Cardiac septum (tissue), 1 donor: ENCODE results near the gene NLRC3. TPM values are rescaled to one million over a fixed set of nuclear protein-coding genes. Genes with fewer than 3 reads are reported as not detected.
"Not testable (repeated sequence)": the region's sequence is repeated elsewhere in the genome, so short reads cannot be mapped to it uniquely, and the experiment has no call there.

ENCODE experiments used
- DNase-seq: peaks from one replicate; pipeline ENCODE4 v3.0.0-alpha.2; 2020; ENCODE audit warnings: low spot score
- intact Hi-C: fragments of 100-400 bp; cut with DNase I; formaldehyde crosslinking; loops from one replicate; pipeline ENCODE4 v1.14.0; 2022
- long read RNA-seq: library from polyadenylated mRNA; unstranded; transcript quantifications from one replicate; pipeline ENCODE4 v2.0.0, GENCODE V29; 2021
- total RNA-seq: library from RNA; stranded (reverse); fragmentation: NEBNext Ultra II Directional; extraction: Animal tissue kit (Norgen Biotek cat#: 25700); gene quantifications from one replicate; pipeline ENCODE4 v1.2.1, GENCODE V29; 2021
- donor health status: DM: no; HTN: no; CAD: no.

NLRC3 gene, protein sequence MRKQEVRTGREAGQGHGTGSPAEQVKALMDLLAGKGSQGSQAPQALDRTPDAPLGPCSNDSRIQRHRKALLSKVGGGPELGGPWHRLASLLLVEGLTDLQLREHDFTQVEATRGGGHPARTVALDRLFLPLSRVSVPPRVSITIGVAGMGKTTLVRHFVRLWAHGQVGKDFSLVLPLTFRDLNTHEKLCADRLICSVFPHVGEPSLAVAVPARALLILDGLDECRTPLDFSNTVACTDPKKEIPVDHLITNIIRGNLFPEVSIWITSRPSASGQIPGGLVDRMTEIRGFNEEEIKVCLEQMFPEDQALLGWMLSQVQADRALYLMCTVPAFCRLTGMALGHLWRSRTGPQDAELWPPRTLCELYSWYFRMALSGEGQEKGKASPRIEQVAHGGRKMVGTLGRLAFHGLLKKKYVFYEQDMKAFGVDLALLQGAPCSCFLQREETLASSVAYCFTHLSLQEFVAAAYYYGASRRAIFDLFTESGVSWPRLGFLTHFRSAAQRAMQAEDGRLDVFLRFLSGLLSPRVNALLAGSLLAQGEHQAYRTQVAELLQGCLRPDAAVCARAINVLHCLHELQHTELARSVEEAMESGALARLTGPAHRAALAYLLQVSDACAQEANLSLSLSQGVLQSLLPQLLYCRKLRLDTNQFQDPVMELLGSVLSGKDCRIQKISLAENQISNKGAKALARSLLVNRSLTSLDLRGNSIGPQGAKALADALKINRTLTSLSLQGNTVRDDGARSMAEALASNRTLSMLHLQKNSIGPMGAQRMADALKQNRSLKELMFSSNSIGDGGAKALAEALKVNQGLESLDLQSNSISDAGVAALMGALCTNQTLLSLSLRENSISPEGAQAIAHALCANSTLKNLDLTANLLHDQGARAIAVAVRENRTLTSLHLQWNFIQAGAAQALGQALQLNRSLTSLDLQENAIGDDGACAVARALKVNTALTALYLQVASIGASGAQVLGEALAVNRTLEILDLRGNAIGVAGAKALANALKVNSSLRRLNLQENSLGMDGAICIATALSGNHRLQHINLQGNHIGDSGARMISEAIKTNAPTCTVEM
- 0.67 TPM for total RNA-seq
- long read RNA-seq, partial matches to known transcripts: 0 of 3 reads
- long read RNA-seq, other reads (novel, unspliced or antisense): 3 of 3 reads

DNA sequence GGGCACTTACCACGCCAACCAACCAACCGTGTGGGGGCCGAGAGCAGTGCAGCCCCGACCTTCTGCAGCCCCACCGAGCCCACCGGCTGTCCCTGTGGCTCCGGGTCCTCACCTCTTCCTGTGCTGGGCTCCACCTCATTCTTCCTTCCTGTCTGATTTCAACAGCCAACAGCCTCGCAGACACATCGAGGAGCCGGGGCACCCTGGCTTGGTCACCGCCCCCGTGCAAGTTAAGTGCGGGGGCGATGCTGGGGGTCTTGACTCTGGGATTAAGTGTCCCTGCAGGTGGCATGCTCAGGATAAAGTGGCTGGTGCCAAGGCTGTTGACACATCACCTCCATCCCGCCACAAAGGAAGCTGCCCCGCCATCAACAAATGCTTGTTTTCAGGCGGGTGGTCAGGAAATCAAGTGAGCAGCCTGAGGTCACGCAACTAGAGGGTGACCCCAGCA is at the start of gene NLRC3:
Gene NLRC3 (minus strand): TSS at position 102 of the 451 bp plus-strand sequence. CDS start 12,367 bp downstream, outside the sequence.
- intact Hi-C loops: no loop called here
- no peak for DNase-seq

DNA sequence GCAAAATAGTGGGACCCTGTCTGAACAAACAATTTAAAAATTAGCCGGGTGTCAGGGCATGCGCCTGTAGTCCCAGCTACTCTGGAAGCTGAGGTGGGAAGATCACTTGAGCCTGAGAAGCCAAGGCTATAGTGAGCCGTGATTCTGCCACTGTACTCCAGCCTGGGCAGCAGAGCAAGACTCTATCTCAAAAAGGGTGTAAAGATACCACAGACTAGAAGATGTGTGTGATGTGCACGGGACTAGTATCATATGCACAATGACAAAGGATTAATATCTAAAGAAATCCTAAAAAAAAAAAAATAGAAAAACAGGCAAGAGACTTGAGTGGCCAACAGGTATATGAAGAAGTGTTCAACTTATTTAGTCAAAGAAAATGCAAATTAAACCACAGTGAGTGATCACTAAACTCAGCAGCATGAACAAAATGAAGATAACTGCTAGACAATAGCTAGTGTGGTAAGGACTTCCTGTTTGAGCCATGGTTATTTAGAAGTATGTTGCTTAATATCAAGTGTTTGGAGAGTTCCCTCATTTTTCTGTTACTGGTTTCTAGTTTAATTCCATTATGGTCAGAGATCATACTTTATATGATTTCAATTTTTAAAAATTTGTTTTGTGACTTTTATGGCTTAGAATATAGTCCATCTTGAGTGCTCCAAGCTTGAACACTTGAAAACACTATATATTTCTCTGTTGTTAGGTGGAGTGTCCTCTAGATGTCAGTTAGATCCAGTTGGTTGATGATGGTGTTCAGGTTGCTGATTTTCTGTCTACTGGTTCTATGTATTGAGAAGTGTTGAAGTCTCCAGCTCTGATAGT is 48.9 kb upstream of the NLRC3 start:
- DNase-seq: no peak
- intact Hi-C loops: no loop called here

DNA sequence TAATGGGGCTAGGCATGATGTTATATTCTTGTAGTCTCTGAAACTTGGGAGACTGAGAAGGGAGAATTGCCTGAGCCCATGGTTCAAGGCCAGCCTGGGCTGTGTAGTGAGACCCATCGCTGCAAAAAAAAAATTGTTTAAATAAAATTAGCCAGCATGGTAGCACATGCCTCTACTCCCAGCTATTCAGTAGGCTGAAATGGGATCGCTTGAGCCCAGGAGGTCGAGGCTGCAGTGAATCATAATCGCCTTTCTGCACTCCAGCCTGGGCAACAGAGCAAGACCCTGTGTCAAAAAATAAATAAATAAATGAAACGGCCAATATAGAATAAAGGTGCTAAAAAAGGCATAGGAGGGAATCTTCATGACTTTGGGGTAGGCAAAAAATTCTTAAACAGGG is 48.1 kb upstream of the NLRC3 start:
- DNase-seq: no peak
- intact Hi-C loops: no loop called here

DNA sequence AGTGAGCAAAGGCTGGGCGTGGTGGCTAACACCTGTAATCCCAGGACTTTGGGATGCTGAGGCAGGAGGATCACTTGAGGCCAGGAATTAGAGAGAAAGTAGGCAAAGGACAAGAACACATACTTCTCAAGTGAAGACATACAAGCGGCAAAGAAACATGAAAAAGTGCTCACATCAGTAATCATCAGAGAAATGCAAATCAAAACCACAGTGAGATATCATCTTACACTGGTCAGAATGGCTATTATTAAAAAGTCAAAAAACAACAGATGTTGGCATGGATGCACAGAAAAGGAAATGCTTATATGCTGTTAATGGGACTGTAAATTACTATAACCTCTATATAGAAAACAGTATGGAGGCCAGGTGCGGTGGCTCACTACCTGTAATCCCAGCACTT is 46.4 kb upstream of the NLRC3 start:
- intact Hi-C loops: no loop called here
- DNase-seq: no peak

DNA sequence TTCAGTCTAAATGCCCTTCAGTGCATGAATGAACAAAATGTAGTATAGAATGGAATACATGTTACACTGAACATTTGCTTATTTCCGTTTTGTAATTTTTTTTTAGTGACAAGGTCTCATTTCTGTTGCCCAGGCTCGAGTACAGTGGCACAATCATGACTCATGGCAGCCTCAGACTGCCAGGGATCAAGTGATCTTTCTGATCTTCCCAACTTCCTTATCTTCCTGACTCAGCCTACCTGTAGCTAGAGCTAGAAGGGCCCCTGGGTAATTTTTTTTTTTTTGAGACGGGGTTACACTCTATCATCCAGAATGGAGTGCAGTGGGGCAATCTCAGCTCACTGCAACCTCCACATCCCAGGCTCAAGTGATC is 41.6 kb upstream of the NLRC3 start:
- intact Hi-C loops: no loop called here
- no peak for DNase-seq

DNA sequence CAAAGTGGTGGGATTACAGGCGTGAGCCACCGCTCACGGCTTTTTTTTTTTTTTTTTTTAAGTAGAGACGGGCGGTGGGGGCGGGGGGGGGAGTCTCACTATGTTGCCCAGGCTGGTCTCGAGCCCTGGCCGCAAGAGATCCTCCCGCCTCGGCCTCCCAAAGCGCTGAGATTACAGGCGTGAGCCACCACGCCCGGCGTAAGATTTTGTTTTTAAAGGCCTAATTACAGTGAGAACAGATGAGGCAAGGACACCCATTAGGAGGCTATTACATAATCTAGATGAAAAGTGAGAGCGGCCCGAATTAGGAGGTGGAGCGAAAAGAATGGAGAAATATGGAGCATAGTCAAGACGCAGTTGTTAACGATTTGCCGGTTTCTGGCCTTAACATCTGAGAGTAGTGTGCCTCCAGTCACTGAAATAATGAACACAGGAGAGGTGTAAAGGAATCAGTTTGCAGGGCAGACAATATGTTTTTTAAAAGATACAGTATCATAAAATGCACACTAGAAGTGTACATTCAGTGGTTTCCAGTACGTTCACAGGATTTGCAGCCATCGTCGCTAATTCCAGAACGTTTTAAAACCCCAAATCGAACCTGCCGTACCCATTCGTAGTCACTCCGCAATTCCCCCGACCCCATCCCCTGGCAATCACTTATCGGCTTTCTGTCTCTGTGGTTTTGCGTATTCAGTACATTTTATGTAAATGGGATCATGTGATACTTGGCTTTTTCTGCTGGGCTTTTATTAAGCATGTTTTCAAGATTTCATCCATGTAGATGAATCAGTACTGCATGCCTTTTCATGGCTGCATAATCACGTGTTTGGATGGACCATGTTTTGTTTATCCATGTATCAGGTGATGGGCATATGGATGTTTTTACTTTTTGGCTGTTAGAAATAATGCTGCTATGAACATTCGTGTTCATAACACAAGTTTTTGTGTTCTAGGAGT is 35.6 kb upstream of the NLRC3 start:
- intact Hi-C loops: loop anchor here (5.0 kb wide), 1 partner anchor 270 kb away; the partner anchor contains the start of gene CREBBP
- DNase-seq: no peak

DNA sequence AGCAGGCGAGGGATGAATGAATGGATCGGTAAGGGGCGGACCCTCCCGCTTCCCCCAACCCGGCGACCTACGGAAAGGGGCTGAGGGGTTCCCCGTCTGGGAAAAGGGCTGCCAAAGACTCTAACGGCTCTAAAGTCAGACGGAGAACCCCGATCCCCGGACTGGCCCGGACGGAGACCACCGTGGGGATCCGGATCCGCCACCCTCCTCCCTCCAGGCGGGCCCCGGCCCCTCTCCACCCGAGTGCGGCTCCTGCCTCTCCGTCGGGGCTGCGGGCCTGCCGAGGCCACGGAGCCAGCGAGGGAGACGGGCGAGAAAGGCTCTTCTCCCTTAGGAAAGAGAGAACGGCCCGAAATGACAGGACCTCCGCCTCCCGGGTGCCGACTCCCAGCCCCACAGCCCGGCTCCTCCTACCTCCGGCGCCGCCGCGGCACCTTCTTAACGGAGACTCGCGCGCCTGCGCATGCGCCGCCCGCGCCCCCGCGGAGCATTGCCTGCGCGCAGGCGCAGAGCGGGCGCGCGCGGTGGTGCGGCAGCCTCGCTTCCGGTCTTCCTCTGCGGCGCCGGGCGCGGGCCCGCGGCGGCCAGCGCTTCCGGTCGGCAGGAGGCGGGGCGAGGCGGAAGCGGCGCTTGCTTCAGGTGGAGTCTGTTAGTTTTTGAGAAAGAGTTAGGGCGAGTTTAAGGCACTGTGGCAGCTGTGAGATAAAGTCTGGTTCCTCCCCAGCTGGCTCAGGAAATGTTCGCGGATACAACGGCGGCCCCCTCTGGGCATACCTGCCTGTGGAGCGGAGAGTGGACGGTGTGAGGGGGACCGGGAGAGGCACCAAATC is 34.2 kb upstream of the NLRC3 start, which contains the start of gene SLX4:
Gene SLX4 (minus strand): TSS at position 461 of the 830 bp plus-strand sequence. CDS start 2,642 bp downstream, outside the sequence.
- intact Hi-C loops: loop anchor here (5.0 kb wide), 1 partner anchor 271 kb away; the partner anchor contains the start of gene CREBBP
- DNase-seq: peak; percentile 95

DNA sequence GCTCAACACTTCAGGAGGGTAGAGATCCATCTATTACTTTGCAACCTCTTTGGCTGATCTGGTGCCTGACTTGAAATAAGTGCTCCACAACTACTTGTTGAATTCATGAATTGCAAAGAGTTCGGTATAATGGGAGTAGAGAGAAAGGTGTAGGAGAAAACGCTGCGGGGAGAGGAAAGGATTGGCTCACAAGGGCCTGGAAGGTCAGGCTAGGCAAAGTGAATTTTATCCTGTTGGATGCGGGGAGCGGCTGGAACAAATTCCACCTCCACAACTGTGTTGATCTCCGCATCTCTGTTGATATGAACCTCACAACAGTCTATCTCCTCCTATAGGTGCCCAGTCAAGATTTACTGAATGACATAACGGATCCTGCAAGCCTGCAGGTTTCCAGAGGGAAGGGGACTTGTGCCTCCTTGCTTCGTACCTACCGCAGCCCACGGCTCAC is 33.5 kb upstream of the NLRC3 start:
- DNase-seq: no peak
- intact Hi-C loops: loop anchor here (5.0 kb wide), 1 partner anchor 272 kb away; the partner anchor contains the start of gene CREBBP

DNA sequence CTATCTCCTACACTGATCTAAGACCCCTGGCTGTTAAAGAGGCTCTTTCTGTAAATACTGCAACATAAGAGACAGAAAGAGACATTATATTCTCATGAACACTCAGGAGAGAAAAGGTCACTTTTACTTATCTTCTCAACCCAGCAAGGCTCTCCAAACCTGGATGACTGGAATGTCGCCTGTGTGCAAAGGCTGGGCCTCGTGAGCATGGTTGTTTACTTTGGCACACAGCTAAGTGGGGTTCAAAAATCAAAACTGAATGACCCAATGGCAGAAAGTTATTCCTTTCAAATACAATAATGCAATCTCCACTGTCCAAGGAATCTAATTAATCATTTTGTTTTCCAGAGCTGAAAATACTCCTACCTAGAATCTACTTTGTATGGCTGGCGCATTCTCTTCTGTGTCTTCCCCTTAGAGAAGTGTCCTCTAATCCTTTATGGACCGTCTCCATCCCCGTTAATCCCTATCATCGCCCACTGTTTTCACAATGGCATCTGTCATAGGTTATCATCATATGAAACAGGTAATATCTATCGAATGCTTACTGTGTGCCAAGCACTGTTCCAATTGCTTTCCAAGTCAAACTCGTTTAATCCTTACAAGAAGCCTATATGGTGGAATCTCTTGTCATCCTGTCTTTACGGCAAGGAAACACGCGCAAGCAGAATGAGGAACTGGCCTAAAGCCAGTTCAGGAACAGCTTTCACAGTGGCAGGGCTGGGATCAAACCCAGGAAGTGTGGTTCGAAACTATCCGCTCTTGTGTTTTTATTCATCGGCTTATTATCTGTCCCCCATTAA is 32.9 kb upstream of the NLRC3 start:
- no peak for DNase-seq
- intact Hi-C loops: loop anchor here (5.0 kb wide), 1 partner anchor 272 kb away; the partner anchor contains the start of gene CREBBP

DNA sequence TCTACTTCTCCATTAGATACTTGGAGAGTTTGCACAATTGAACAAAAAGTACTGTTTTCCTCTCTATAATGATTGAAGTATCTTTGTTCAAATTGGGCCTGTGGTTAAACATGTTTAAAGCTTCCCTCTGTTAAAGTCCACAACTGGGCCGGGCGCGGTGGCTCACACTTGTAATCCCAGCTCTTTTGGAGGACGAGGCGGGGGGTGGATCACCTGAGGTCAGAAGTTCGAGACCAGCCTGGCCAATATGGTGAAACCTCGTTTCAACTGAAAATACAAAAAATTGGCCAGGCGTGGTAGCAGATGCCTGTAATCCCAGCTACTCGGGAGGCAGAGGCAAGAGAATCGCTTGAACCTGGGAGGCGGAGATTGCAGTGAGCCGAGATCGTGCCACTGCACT is 31.8 kb upstream of the NLRC3 start:
- DNase-seq, intact Hi-C loops: not testable (repeated sequence)

DNA sequence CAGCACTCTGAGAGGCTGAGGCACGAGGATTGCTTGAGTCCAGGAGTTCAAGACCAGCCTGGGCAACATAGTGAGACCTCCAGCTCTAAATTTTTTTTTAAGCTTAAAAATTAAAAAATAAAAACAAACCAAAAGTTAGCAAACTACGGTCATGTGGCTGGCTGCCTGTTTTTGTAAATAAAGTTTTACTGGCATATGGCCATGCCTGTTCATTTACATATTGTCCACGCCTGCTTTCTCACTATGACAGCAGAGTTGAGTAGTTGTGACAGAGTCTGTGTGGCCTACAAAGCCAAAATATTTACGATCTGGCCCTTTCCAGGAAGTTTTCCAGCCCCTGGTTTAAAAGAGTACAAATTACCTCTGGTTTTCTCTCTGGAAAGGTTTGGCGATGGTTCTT is 30.9 kb upstream of the NLRC3 start:
- intact Hi-C loops: no loop called here
- DNase-seq: no peak

DNA sequence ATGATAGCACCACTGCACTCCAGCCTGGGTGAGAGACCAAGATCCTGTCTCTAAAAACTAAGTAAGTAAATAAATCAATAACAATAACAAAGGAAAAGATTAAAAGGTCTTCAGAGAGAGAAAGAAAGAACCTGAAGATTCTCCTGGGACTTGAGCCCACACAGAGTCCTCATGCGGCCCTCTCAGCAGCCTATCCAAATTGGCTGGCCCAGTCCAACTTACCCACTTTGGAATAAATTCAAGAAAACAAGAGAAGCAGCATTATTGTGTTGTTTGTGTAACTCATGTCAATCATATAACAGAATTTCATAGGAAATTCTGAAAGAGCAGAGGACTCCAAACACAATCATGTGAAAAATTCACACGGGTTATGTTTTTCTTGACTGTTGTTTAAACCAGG is 30.4 kb upstream of the NLRC3 start:
- no peak for DNase-seq
- intact Hi-C loops: no loop called here

DNA sequence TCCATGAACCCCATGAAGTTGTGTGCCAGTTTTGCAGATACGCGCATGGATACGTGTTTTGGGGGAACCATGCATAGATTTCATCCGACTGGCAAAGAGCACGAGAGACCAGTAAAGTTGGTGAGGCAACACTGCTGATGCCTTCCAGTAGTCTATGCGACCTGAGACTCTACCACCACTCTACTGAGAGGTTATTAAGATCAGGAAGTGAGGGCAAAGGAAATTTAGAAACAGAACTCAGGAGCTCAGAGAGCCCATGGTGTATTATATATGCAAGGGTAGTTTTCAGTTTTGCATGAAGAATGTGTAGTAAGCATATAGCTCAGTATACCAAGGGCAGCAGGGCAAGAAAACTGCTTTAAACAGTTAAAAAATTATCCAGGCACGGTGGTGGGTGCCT is 30.0 kb upstream of the NLRC3 start:
- intact Hi-C loops: no loop called here

DNA sequence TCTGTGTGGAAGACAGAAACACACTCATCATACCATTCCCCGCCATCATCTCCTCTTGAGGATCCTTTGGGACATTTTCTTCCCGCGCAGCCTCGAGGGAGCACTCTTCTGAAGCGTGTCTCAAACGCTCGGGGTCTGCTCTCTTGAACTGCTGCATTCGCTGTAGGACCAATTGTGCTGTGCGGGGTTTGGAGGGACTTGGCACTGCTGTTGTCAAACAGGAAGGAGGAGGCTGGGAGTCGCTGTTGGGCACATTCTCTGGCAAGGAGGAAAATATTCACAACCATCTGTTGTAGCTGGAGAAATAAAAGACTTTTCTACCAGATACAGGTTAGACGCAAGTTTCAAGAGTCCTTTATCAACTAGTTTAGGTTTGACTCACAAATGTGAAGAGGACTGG is 29.2 kb upstream of the NLRC3 start:
- no peak for DNase-seq
- intact Hi-C loops: no loop called here

More for the DNA sequence above, 30.0 kb upstream of the NLRC3 start:
- no peak for DNase-seq

DNA sequence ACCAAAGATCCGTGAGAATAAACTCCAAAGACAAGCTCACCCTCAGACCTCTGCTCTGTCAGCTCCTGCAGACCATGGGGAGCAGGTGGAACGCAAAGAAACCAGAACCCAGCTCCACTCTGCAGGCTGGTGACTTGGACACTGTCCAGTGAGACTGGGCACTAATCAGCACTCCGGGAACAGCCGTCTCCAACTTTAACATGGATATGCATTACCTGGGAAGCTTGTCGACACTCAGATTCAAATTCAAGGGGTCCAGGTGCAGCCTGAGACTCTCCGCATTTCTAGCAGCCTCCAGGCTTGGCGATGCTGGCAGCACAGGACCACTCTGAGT is 25.1 kb upstream of the NLRC3 start:
- intact Hi-C loops: no loop called here
- DNase-seq: no peak
